Chondrocyte (in vitro differentiated cells): Measurements from ENCODE around the gene KCNH3. TPM values are rescaled to one million over a fixed set of nuclear protein-coding genes. Genes with fewer than 3 reads are reported as not detected.

Source experiments
- DNase-seq: peaks from one replicate; pipeline ENCODE4 v3.0.0; 2021; ENCODE audit warnings: mixed read lengths, low spot score
- H3K27ac Mint-ChIP-seq: one replicate; pipeline ENCODE4 v1.8.0; 2021; ENCODE audit warnings: mild to moderate bottlenecking, moderate library complexity, mixed read lengths; ENCODE audit not compliant: unreplicated experiment
- H3K27me3 Mint-ChIP-seq: 2 replicates; pipeline ENCODE4 v1.8.0; 2021; ENCODE audit warnings: low read depth, mixed read lengths
- H3K36me3 Mint-ChIP-seq: 2 replicates; pipeline ENCODE4 v1.8.0; 2021; ENCODE audit warnings: low read depth, mixed read lengths
- H3K4me1 Mint-ChIP-seq: 2 replicates; pipeline ENCODE4 v1.8.0; 2021; ENCODE audit warnings: low read depth, mild to moderate bottlenecking, mixed read lengths
- H3K4me3 Mint-ChIP-seq: one replicate; pipeline ENCODE4 v1.8.0; 2021; ENCODE audit warnings: mild to moderate bottlenecking, moderate library complexity, mixed read lengths; ENCODE audit not compliant: unreplicated experiment
- H3K9me3 Mint-ChIP-seq: 2 replicates; pipeline ENCODE4 v1.8.0; 2021; ENCODE audit warnings: low read depth, mixed read lengths
- total RNA-seq: library from RNA; stranded (reverse); gene quantifications from 3 replicates; pipeline ENCODE4 v1.2.1, GENCODE V29; 2021
- TF ChIP-seq, protein P1 (sequence below): fragments of 200-600 bp; sonication (generic); IDR thresholded peaks from 2 replicates; pipeline ENCODE4 v1.5.0; 2021; ENCODE audit warnings: antibody characterized with exemption, mild to moderate bottlenecking, moderate library complexity

KCNH3 gene
- total RNA-seq, 1 donor from 2014 or later, result 0.27 TPM

- peaks cover 36% of the 10 kb centered on the region for H3K36me3 Mint-ChIP-seq
- DNase-seq, result no peak
These were observed 21.9 kb downstream of the KCNH3 start for GRCh38 chr12:49560695-49561094.

GRCh38 chr12:49562233-49562632 lies 23.4 kb downstream of the KCNH3 start:
- H3K27ac Mint-ChIP-seq, result no peak overlapping the region
- no peaks in the 10 kb centered on the region for H3K27me3 Mint-ChIP-seq
- TF ChIP-seq, protein P1, sequence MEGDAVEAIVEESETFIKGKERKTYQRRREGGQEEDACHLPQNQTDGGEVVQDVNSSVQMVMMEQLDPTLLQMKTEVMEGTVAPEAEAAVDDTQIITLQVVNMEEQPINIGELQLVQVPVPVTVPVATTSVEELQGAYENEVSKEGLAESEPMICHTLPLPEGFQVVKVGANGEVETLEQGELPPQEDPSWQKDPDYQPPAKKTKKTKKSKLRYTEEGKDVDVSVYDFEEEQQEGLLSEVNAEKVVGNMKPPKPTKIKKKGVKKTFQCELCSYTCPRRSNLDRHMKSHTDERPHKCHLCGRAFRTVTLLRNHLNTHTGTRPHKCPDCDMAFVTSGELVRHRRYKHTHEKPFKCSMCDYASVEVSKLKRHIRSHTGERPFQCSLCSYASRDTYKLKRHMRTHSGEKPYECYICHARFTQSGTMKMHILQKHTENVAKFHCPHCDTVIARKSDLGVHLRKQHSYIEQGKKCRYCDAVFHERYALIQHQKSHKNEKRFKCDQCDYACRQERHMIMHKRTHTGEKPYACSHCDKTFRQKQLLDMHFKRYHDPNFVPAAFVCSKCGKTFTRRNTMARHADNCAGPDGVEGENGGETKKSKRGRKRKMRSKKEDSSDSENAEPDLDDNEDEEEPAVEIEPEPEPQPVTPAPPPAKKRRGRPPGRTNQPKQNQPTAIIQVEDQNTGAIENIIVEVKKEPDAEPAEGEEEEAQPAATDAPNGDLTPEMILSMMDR, result no peak
- no peak overlapping the region for H3K4me3 Mint-ChIP-seq
- DNase-seq, result no peak
- peaks cover 30% of the 10 kb centered on the region for H3K36me3 Mint-ChIP-seq
- no peaks in the 10 kb centered on the region for H3K9me3 Mint-ChIP-seq
- peaks cover 21% of the 10 kb centered on the region for H3K4me1 Mint-ChIP-seq

More at GRCh38 chr12:49560695-49561094, 21.9 kb downstream of the KCNH3 start:
- Mint-ChIP-seq H3K9me3 (no peaks in the 10 kb centered on the region), H3K27ac (no peak overlapping the region), H3K4me3 (no peak overlapping the region), H3K4me1 (peaks cover 11% of the 10 kb centered on the region), H3K27me3 (no peaks in the 10 kb centered on the region)
- TF ChIP-seq, protein P1, result no peak

GRCh38 chr12:49562831-49563230 lies 24.0 kb downstream of the KCNH3 start:
- no peaks in the 10 kb centered on the region for H3K27me3 Mint-ChIP-seq
- H3K36me3 Mint-ChIP-seq, result peaks cover 30% of the 10 kb centered on the region
- peaks cover 24% of the 10 kb centered on the region for H3K4me1 Mint-ChIP-seq
- no peaks in the 10 kb centered on the region for H3K9me3 Mint-ChIP-seq
- TF ChIP-seq, protein P1, result no peak
- no peak overlapping the region for H3K27ac Mint-ChIP-seq
- no peak overlapping the region for H3K4me3 Mint-ChIP-seq
- DNase-seq, result no peak

GRCh38 chr12:49563951-49564685 lies 25.3 kb downstream of the KCNH3 start:
- Mint-ChIP-seq H3K36me3 (peaks cover 23% of the 10 kb centered on the region), H3K4me1 (peaks cover 33% of the 10 kb centered on the region), H3K27me3 (no peaks in the 10 kb centered on the region), H3K27ac (no peak overlapping the region), H3K4me3 (no peak overlapping the region), H3K9me3 (no peaks in the 10 kb centered on the region)
- DNase-seq, result peak; percentile 59
- TF ChIP-seq, protein P1, result no peak

GRCh38 chr12:49564686-49565405 lies 26.0 kb downstream of the KCNH3 start:
- Mint-ChIP-seq H3K27ac (peak overlapping the region; percentile 63), H3K36me3 (peaks cover 20% of the 10 kb centered on the region), H3K4me3 (no peak overlapping the region), H3K27me3 (no peaks in the 10 kb centered on the region), H3K9me3 (no peaks in the 10 kb centered on the region), H3K4me1 (peaks cover 33% of the 10 kb centered on the region)
- peak; percentile 40 for DNase-seq
- TF ChIP-seq, protein P1, result peak; percentile 11
